Measurements from ENCODE around the gene CLCN6.
A peak's percentile ranks its signal among the peaks of the same experiment; 100 is the strongest.

The CLCN6 gene

DNA sequence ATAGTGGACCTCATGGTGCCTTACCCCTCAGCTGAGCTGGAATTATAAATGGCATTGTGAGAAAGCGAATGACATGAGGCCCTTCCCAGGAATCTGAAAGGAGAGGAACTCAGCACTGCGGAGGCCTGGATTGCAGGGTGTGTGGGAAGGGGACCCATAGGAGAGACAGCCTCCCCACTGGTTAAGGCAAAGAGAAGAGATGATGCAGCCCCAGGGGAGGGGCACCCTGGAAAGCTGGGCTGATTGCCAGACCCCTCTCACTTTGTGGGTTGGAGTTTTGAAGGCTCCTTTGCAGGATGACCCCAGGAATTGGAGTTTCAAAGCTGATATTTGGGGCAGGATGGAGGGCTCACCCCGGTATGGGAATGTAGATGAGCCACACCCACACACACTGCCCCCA is 50.7 kb downstream of the CLCN6 start:
- no peak for DNase-seq

DNA sequence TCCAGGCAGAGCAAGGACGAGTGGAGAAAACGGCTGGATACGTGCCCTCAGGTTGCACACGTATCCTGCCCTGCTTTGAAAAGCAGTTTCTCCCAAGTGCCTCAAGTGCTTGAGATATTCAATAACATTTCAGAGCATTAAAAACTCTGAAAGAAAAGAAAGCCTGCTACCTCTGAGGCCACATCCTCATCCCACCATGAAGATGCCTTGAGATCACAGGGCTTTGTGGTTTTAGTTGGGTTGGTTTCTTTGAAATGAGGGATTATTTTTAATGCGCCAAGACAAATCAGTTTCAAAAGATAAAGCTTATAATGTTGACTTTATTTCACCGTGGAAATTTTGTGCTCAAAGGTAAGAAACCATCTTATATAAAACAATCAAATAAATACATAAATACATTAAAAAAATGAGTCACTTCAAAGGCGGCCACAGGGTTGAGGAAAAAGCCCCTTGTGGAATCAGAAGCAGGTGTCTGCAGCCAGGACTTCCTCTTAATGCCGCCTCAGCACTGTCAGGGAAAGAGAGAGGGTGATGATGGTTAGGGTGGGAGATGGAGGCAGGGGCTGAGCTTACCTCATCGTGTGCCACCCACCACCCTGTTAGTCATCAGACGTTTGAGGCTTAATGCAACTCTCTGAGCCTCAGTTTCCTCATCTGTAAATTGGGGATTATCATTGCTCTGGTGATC is 51.3 kb downstream of the CLCN6 start:
- DNase-seq: no peak

DNA sequence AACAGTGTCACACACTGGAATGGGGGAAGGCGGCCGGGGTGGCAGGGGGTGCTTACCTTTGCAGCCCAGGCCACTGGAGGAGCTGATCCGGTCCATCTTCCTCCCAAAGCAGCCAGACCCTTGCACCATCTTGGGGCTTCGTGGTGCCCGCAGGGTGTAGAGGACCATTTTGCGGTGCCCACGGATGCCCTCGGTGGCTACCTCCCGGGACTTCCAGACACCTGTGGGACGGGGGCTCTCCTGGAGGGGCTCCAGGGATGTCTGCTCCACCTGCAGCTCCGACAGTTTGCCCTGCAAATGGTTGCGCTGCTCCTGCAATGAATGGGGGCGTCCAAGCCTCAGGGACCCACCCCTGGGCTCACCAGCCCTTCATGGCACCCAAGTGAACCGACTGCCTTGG is 52.2 kb downstream of the CLCN6 start:
- DNase-seq: no peak

DNA sequence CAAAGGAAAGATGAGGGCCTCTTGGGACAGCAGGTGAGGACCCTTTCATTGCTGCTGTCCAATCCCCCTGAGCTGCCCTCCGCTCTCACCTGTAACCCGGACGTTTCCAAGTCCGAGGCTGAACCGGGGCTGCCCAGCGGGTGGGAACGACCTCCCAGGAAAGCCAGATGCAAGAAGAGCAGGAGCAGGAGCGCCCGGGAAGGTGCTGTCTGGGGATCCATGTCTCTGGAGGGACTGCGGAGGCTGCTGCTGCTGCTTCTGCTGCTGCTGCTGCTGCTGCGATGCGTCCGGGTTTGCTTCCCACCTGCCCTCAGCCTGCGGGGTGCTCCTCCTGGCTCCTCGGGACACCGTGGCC is 52.6 kb downstream of the CLCN6 start, which contains the start of gene NPPB:
NPPB (minus strand) TSS at position 333 of the 355 bp plus-strand sequence; CDS start at position 221, 112 bp downstream.
- DNase-seq: no peak

DNA sequence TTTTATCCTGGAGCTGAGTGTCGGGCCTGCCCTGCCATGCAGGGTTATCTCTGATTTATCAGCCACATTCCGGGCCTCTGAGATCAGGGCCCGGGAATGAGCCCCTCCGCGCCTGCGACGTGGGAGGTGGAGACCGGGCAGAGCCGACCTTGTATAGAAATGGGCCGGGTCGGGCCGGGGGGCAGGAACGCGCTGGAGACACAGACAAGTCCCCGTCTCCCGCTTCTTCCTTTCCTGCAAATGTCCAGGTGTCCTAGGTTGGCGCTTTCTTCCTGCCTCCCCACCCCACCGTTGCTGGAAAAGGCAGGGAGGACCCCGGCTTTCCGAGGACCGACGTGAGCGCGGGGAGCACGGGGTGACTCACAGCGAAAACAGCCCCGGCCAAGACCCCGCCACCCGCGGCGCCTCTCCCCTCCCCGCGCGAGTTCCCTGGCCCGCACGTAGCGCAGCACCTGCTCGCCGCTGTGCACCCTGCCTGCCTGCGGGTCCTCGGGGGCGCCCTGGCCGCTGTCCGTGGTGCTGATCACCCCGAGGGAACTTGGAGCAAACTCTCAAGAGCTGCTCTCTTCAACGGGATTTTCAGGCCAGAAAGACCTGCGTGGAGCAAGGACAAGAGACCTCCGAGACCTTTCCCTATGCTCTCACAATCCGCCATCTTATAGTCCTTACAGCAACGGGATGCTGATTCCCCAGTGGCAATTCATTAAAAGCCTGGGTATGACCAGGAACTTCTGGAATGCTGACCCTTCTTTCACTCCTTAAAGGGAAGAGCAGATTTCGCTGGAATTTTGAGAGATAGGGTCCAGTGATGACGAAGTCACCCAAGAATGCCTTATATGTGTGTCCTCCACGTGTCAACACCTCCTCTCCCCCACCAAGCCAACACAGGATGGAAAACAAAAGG is 53.2 kb downstream of the CLCN6 start:
- DNase-seq: peak; percentile 94

DNA sequence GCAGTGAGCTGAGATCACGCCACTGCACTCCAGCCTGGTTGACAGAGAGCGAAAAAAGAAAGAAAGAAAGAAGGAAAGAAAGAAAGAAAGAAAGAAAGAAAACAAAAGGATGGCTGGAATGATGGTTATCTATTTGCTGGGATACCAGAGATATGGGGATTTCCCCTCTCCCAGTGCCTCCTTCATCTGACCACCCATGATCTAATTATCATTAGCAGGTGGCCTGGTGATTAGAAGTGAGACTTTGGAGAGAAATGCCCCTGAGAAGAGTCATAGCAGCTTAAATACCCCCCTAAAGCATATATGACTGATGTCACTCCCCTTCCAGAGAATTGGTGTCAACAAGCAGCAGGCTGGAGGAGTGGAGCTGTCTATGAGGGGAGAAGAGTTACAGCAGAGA is 54.1 kb downstream of the CLCN6 start:
- no peak for DNase-seq

DNA sequence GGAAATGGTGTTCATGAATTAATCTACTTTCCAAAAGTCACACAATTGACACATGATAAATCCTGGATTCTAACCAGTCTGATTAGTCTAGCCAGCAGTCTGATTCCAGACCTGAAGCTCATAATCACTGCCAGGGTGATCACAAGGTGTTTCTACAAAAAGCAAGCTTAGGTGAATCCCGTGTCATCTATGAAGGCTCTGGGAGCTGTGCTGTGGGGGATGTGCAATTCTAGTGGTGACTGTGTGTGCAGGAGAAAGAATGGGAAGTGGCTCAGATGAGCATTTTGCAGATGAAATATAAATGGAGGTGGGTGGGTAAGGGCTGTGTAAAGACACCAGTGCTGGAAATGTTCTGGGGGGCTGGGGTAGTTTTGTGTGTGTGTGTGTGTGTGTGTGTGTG is 54.6 kb downstream of the CLCN6 start:
- no peak for DNase-seq

DNA sequence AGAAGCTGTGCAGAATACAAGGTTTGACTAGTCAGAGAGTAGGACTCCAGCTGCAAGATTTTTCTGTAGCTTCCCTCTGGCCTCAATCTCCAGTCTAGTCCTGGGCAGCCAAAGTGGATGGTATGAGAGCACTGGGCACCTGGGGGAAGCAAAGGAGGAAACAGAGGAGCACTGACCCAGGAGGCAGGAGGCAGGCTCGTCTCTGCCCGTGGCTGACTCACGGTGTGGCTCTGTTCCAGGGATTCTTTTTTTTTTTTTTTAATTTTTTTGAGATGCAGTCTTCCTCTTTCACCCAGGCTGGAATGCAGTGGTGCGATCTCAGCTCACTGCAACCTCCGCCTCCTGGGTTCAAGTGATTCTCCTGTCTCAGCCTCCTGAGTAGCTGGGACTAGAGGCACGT is 56.9 kb downstream of the CLCN6 start:
- no peak for DNase-seq

DNA sequence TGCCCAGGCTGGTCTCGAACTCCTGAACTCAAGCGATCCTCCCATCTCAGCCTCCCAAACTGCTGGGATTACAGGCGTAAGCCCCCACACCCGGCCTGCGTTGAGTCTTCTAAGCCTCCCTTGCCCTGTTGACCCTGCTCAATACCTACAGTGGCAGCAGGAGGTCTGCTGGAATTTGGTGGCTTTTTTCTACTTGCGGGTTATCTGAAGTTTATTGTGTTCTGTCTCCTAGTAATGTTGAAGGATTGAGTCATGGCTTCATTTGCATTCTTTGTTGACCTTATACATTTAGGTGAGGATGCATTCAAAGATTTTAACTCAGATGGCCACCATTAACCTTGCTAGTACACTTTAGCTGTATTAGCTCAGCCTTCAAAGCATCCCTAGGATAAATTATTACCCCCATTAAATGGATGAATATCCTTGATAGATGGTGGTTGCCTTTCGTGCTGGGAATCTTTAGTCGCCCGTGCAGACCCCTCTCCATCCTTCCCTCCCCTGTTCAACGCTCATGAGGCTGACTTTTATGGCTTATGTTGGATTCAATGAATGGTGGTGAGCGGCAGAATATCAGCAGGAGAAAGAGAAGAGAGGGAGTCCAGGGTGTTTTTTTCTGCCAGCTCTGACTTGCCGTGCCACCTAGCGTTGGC is 62.5 kb downstream of the CLCN6 start:
- DNase-seq: no peak

DNA sequence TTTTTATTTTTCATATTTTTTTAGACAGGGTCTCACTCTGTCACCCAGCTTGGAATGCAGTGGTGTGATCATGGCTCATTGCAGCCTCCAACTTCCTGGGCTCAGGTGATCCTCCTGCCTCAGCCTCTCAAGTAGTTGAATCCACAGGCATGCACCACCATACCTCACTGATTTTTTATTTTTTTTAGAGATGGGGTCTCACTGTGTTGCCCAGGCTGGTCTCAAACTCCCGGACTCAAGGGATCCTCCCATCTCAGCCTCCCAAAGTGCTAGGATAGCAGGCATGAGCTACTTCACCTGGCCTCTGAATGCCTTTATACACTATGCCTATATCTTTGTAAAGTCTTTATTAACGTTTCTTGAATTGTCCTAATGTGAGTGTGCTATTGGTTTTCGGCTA is 63.1 kb downstream of the CLCN6 start:
- no peak for DNase-seq

DNA sequence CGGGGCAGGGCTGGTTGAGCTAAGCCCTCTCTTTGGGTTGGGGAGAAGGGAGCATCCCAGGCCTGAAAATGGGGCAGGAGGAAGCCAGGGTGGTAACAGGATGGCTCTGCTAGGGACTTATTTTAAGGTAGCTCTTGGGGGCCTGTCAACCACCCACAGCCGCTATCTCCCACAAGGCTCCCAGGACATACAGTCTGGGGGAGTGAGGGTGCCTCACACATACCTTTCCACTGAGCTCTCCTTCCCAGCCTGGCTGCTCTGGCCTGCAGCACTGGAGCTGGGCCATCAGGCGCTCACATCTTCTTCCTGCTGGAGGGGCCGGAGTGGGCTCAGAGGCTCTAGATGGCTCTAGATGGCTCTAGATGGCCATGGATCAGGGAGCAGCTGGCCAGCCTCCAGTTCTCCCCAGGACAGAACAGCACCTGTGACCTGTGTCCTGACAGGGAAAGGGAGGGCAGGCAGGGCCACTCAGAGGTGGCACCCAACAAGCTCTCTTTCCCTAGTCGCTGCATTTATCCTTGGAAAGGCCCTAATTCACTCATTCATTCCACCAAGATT is 63.7 kb downstream of the CLCN6 start:
- no peak for DNase-seq

DNA sequence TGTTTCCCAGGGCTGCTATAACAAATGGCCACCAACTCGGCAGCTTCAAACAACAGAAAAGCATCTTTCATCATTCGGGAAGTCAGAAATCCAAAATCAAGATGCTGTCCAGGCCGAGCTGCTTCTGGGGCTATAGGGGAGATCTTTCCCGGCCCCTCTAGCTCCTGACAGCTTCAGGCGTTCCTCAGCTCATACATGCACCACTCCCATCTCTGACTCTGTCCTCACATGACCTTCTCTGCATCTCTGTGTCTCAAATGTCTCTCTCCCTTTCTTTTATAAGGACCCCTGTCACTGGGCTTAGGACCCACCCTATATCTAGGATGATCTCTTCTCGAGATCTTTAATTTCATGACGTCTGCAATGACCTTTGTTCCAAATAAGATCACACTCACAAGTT is 66.6 kb downstream of the CLCN6 start:
- no peak for DNase-seq

DNA sequence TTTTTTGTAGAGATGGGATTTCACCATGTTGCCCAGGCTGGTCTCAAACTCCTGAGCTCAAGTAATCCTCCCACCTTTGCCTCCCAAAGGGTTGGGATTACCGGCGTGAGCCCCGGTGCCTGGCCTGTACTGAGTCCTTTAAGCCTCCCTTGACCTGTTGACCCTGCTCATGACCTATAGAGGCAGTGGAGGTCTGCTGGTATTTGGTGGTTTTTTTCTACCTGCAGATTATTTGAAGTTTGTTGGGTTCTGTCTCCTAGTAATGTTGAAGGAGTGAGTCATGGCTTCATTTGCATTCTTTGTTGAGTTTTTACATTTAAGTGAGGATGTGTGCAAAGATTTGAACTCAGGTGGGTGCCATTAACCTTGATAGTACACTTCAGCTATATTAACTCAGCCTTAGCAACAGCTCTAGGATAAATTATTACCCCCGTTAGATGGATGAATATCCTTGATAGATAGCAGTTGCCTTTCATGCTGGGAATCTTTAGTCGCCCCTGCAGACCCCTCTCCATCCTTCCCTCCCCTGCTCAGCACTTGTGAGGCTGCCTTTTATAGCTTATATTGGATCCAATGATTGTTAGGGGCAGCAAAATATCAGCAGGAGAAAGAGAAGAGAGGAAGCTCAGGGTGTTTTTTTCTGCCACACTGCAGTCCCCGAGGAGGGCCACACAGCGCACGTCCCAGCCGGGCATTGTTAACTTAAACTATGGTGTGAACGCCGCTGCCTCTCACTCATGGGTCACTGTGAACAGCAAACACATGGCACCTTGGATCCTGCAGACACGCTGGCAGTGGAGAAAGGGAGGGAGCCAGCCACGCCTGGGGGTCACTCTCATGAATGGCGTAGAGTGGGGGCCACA is 67.6 kb downstream of the CLCN6 start:
- no peak for DNase-seq

DNA sequence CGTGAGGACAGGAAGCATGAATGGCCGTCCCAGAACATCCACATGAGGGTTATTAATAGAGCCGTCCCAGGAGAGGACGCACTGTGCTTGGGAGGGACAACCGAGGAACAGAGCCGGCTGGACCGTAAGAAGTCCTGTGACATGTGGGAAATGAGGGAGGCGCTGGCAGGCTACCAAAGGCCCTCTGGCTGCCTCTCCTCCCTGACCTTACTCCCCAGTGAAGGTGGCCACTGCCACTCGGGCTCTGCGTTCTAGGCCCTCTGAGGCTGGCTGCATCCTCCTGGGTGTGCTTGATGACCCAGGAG is 68.2 kb downstream of the CLCN6 start:
- DNase-seq: no peak

DNA sequence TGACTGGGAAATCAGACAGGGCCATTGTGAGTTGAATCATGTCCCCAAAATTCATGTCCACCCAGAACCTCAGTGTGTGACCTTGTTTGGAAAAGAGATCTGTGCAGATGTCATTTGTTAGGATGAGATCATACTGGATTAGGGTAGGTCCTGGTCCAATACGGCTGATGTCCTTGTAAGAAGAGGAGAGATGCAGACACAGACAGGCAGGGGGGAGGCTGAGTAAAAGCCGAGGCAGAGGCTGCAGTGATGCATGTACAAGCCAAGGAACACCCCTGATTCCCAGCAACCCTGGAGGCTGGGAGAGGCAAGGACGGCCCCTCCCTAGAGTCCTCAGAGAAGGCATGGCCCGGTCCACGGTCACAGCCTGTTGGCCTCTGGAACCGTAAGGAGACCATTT is 68.6 kb downstream of the CLCN6 start:
- DNase-seq: no peak

DNA sequence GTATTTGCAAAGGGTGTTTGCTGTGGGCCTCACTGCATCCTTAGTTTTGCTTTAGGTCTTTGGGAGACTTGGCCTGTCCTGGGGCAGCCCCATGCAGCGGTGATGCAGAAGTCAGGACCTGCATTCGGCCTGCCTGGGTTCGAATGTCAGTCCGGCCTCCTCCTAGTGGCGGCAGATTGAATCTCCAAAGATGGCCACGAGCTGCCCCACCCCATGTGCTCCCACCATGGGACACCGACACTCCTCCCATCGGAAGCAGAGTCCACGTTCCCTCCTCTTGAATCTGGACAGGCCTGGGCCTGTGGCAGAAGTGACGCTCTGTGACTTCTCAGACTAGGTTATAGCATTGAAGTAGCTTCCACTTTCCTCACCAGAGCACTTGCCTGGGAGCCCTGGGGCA is 69.1 kb downstream of the CLCN6 start:
- DNase-seq: no peak

DNA sequence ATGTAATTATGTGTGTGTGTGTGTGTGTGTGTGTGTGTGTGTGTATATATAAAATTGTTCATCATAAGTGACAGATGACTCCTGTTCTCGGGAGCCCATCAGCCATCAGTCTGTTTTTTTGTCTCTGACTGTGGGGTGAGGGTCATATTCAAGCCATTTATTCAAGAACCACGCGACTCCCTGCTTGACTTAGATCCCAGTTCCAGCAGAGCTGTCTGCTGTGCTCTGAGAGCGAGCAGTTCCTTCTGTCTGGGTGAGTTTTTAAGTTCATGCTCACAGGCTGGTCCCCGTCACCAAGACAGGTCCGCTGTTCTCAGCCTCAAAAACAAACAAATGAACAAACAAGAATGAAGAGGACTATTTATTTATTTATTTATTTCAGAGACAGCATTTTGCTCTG is 71.1 kb downstream of the CLCN6 start:
- DNase-seq: no peak

DNA sequence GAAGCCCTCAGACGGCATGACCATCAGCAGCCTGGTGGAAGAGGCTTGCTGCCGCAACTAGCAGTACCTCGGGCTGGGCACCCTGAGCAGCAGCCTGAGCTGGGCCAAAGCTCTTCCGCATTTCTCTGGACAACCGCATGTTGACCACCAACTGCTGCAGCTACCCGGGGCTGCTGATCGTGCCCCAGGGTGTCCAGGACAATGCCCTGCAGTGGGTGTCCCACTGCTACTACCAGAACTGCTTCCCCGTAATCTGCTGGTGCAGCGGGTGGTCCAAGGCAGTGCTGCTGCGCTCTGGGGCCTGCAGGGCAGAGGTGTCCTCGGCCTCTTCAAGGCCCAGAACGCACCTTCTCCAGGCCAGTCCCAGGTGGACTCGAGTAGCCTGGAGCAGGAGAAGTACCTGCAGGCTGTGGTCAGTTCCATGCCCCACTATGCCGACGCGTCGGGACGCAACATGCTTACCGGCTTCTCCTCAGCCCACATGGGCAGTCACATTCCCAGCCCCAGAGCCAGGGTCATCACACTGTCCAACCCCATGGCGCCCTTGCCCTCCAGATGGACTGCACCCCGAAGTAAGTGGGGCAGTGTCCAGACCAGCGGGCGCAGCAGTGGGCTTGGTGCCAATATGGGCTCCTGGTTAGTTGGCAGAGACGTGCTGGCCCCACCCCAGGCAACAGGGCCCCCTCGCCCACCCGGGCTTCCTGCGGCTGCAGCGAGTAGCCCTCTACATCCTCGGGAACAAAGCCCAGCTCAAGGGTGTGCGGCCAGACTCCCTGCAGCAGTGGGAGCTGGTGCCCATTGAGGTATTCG is 72.3 kb downstream of the CLCN6 start:
- DNase-seq: no peak

DNA sequence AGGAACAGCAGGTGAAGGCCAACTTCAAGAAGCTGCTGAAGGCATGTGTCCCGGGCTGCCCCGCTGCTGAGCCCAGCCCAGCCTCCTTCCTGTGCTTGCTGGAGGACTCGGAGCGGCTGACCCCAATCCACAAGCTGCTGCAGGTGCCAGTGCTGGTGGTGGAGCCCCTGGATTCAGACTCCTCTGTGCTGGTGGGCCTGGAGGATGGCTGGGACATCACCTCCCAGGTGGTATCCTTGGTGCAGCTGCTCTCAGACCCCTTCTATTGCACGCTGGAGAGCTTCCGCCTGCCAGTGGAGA is 72.8 kb downstream of the CLCN6 start:
- no peak for DNase-seq

DNA sequence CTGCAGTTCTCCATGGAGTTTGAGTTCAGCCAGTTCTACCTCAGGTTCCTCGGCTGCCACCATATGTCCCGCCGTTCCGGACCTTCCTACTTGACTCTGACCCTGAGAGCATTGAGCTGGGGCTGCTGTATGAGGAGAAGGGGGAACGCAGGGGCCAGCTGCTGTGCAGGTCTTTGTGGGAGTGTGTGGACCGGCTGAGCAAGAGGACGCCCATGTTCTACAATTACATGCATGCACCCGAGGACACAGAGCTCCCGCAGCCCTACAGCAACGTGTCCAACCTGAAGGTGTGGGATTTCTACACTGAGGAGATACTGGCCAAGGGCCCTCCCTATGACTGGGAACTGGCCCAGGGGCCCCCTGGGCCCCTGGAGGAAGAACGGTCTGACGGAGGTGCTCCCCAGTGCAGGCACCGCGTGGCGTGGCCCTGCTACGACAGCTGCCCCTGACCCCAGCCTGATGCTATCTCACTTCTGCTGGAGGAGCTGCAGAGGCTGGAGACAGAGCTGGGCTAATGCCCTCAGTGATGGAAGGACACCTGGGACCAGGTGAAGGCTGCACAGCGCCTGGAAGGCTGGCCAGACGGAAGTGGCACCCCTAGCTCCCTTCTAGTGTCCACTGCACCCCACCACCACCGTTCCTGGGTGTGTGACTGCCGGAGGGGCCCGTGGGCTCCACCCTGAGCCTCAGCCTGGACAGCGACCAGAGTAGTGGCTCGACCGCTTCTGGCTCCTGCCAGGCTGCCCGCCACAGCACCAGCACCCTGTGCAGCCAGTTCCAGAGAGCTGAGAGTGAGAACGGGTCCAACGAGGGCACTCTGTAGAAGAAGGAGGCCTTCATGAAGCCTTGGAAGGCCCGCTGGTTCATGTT is 73.6 kb downstream of the CLCN6 start:
- no peak for DNase-seq

DNA sequence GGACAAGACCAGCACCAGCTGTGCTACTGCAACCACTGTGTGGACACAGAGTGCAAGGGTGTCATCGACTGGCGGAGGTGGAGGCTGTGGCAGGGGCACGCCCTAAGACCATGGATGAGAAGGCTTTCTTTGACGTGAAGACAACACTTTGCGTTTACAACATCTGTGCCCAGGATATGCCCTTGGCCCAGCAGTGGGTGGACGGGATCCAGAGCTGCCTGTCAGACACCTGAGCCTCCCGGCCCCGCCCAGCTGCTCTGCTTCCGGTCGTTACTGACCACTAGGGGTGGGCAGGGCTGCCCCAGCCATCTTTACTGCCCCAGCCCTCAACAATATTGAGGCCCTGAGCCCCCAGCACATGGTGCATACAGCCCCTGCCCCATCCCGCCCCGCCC is 74.2 kb downstream of the CLCN6 start:
- no peak for DNase-seq

All from islet precursor cell (in vitro differentiated cells).